ENCODE results near the gene NUP107.

GRCh38 chr12:68667291-68667690 lies 19.5 kb upstream of the NUP107 start:
- TF ChIP-seq CTCF (IDR thresholded peaks at IDR 0.05) (no peak), POLR2A (IDR thresholded peaks at IDR 0.05) (no peak)

All from adrenal gland (tissue), 5 donors.